Midbrain (tissue), 1 donor: ENCODE measurements around the gene CNR2.
"Not testable (repeated sequence)": the region's sequence is repeated elsewhere in the genome, so short reads cannot be mapped to it uniquely, and the experiment has no call there.

ENCODE experiments used
- DNase-seq: peaks from one replicate; lab custom pipeline; 2025; lab: John Stamatoyannopoulos, UW

CNR2 gene

DNA sequence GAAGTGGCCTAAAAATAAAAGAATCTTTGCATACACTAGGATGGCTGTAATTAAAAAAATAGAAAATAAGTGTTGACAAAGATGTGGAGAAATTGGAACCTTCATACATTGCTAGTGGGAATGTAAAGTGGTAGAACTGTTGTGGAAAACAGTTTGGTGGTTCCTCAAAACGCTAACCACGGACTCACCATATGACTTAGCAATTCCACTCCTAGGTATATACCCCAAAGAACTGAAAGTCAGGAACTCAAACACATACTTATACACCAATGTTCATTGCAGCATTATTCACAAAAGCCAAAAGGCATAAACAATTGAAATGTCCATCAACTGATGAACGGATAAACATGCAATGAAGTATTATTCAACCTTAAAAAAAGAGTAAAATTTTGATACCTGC is 77.1 kb downstream of the CNR2 start:
- DNase-seq: no peak

DNA sequence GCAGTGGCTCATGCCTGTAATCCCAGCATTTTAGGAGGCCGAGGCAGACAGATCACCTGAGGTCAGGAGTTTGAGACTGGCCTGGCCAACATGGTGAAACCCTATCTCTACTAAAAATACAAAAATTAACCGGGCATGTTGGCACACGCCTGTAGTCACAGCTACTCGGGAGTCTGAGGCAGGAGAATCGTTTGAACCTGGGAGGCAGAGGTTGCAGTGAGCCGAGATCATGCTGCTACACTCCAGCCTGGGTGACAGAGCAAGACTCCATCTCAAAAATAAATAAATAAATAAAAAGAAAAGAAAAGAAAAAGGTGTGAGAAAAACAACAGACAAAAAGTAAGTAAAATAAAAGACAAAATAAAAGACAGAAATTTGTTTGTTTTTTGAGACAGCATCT is 79.0 kb downstream of the CNR2 start:
- DNase-seq: not testable (repeated sequence)

DNA sequence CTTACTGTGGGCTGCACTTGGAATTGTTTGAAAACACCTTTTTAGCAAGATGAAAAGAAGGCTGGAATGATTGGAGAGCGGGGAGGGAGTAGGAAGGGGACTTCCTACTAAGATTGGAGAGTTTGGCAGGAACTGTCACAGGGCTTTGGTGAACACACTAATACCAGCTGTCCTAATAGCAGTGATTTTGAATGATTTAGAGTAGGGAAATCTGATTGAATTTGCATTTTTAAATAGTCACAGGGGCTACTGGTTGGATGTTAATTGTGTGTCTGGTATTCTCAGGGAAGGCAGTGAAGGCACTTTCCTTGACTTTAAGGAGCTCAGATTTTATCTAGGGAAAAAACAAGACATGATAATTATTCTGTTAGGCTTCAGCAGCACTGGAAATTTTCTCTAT is 85.4 kb downstream of the CNR2 start:
- DNase-seq: no peak

DNA sequence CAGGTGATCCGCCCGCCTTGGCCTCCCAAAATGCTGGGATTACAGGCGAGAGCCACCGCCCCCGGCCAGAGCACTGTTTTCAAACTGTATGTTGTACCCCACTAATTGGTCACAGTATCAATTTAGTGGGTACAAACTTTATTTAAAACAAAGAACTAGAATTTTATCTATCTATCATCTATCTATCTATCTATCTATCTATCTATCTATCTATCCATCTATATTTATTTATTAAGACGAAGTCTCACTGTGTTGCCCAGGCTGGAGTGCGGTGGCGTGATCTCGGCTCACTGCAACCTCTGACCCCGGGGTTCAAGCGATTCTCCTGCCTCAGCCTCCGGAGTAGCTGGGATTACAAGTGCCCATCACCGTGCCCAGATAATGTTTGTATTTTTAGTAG is 86.6 kb downstream of the CNR2 start:
- not testable (repeated sequence) for DNase-seq

DNA sequence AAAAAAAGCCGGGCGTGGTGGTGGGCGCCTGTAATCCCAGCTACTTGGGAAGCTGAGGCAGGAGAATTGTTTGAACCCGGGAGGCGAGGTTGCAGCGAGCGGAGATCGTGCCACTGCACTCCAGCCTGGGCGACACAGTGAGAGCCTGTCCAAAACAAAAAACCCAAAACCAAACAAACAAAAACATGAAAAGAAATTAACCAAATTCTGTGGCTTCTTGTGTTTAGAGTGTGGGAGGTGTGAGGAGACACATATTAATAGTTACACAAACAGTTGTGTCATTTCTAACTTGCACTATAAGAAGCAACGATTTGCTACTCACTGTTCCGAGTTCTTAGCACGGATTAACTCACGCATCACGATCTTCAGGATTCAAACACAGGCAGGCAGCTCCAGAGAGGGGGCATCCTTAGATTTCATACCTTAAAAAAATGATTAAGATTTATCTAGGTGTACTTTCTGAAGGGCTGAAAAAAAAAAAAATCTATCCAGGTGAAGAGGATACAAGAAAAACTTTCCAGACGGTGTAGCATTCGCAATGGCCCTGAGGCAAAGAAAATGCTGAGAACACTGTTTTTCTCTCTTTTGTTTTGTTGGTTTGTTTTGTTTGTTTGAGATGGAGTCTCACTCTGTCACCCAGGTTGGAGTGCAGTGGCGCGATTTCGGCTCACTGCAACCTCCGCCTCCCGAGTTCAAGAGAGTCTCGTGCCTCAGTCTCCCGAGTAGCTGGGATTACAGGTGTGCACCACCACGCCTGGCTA is 87.2 kb downstream of the CNR2 start:
- peak; percentile 20 for DNase-seq

DNA sequence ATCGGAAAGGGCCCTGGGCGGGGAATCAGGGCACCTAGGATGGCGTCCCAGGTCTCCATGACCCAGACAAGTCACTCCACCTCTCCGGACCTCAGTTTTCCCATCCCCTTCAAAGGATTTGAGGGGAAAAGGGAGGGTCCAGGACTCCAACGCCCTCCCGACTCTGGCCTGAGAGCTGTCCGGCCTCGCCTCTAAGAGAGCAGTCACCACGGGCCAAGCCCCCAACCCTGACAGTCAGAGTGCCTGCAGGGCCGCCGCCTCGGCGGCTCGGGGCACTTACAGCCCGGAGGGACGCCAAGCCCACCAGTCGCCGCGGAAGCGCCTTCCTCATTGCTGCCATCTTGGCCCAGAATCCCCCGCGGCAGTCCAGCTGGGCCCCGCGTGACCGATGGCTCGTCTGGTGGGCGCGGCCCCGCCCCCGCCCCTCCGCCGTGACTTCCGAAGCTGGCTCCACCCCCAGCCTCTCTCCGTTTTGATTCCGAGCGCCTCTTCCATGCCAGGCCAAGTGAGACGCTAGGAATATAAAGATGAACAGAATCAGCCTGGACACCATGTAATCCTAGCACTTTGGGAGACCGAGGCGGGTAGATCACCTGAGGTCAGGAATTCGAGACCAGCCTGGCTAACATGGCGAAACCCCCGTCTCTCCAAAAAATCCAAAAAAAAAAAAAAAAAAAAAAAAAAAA is 87.9 kb downstream of the CNR2 start, which contains the start of gene HMGCL:
Gene HMGCL, minus strand, starts transcription at position 354 of the 686 bp plus-strand sequence. Its CDS starts 14 bp downstream, at position 340.
- peak; percentile 93 for DNase-seq

DNA sequence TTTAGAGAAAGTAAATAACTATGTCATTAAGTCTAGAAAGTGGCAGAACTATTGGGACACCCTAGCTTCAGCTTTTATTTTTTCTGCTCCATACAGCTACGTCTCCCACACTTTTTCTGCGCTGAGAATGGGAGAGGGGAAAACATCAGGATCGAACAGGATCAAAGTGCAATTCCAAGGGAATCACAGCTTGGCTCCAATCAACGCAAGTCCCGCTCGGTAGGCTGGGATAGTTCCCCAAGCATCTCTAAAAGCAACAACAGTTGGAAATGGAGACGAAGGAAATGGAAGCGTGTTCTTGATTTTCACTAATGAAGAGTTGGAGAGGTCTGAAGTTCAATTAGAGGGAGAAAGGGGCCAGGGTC is 88.5 kb downstream of the CNR2 start:
- DNase-seq: no peak

DNA sequence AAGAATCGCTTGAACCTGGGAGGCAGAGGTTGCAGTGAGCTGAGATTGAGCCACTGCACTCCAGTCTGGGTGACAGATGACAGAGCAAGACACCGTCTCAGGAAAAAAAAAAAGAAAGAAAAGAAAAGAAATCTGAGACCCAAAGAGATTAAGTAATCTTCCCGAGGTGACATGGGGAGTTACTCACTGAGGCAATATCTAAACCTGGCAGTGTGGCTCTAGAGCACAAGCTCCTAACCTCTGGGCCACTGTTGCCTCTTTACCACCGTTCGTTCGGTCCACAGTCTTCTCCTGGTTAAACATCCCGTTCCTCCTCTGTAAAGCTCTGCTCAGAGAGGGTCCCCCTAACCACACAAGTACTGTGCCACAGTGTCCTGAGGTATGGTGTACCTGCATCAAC is 89.4 kb downstream of the CNR2 start:
- DNase-seq: no peak
